ENCODE results near the gene P2RY10. TPM values are rescaled to one million over a fixed set of nuclear protein-coding genes. Genes with fewer than 3 reads are reported as not detected.
"Not testable (repeated sequence)": the region's sequence is repeated elsewhere in the genome, so short reads cannot be mapped to it uniquely, and the experiment has no call there.

P2RY10 gene
- total and polyA plus RNA-seq, 5 experiments from 2014 or later, result 34.4 to 76.5 (median 46.5) TPM

DNA sequence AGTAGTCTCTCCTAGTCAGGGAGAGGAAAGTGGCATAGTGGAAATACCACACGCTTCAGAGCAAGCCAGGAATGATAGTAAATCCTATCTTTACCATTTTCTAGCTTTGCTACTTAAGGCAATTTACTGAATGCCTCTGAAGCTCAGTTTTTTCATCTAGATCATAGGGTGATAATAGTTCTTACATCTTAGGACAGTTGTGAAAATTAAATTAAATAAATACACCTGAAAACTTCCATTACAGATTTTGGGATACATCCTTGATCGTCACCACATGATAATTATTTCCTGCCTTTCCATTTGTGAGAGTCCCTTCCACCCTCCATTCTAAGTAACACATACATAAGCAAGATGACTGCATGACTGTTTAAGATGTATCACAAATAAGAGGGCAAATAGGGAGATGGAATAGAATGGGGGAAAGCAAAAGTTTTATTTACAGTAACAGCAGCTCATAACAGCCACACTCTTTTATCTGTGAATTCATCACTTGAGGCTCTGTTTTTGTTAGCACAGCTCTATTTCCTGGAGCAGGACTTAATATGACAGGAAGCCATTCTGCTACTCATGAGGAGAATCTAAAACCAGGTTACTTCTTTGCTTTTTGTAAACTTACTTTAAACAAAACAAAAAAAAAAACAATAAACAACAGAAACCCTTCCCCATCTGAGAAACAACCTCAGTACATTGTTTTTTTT lies 13.4 kb downstream of the P2RY10 start:
- H3K27me3 Mint-ChIP-seq, result no peaks in the 10 kb centered on the region
- peaks cover 21 to 81% (median 56%) of the 10 kb centered on the region in 4 donors for H3K4me1 Mint-ChIP-seq
- peak; percentile 30 to 67 for ATAC-seq
- peak overlapping the region in 4 of 10 donors; percentile 0 to 61 (median 58) for H3K4me3 Mint-ChIP-seq
- H3K27ac Mint-ChIP-seq, result peak overlapping the region; percentile 37 to 87 (median 84)
- peaks cover 0 to 10% (median 3%) of the 10 kb centered on the region in 9 donors for H3K9me3 Mint-ChIP-seq
- peaks cover 13 to 70% (median 50%) of the 10 kb centered on the region in 3 donors for H3K36me3 Mint-ChIP-seq
- peak in 1 of 10 donors; percentile 17 for DNase-seq
- POLR2A ChIA-PET, result interaction anchor here (1.0 to 2.3 kb wide), 2 partner anchors 9 to 14 kb away, joined by 6 to 13 read pairs; partner anchors contain the start of gene P2RY10

DNA sequence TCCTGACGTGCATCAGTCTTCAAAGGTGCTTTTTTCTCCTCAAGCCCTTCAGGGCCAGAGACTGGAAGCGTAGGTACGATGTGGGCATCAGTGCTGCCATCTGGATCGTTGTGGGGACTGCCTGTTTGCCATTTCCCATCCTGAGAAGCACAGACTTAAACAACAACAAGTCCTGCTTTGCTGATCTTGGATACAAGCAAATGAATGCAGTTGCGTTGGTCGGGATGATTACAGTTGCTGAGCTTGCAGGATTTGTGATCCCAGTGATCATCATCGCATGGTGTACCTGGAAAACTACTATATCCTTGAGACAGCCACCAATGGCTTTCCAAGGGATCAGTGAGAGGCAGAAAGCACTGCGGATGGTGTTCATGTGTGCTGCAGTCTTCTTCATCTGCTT lies 15.7 kb downstream of the P2RY10 start:
- peaks cover 20 to 73% (median 50%) of the 10 kb centered on the region in 4 donors for H3K4me1 Mint-ChIP-seq
- no peak overlapping the region for H3K27ac Mint-ChIP-seq
- no peaks in the 10 kb centered on the region for H3K27me3 Mint-ChIP-seq
- peaks cover 0 to 22% (median 3%) of the 10 kb centered on the region in 9 donors for H3K9me3 Mint-ChIP-seq
- H3K4me3 Mint-ChIP-seq, result no peak overlapping the region
- POLR2A ChIA-PET, result no interaction called here
- DNase-seq, result no peak
- H3K36me3 Mint-ChIP-seq, result peaks cover 19 to 56% (median 45%) of the 10 kb centered on the region in 3 donors
- ATAC-seq, result no peak

- H3K36me3 Mint-ChIP-seq, result peaks cover 30 to 42% (median 37%) of the 10 kb centered on the region in 3 donors
- peaks cover 6 to 36% (median 17%) of the 10 kb centered on the region in 4 donors for H3K4me1 Mint-ChIP-seq
- H3K27ac Mint-ChIP-seq, result peak overlapping the region in 8 of 10 donors; percentile 31 to 76 (median 68)
- POLR2A ChIA-PET, result interaction anchor here (1.3 kb wide), 1 partner anchor 21 kb away, joined by 3 read pairs; no protein-coding TSS in a partner anchor
- no peak for DNase-seq
- no peak overlapping the region for H3K4me3 Mint-ChIP-seq
- ATAC-seq, result peak in 1 of 2 donors; percentile 35
- H3K27me3 Mint-ChIP-seq, result no peaks in the 10 kb centered on the region
- peaks cover 0 to 43% (median 9%) of the 10 kb centered on the region in 9 donors for H3K9me3 Mint-ChIP-seq
Observed at GRCh38 chrX:78964598-78964997, 19.4 kb downstream of the P2RY10 start.

- H3K4me3 Mint-ChIP-seq, result no peak overlapping the region
- H3K9me3 Mint-ChIP-seq, result peaks cover 0 to 13% (median 0%) of the 10 kb centered on the region in 9 donors
- H3K27me3 Mint-ChIP-seq, result no peaks in the 10 kb centered on the region
- peaks cover 0 to 3% (median 0%) of the 10 kb centered on the region in 3 donors for H3K36me3 Mint-ChIP-seq
- peaks cover 0 to 5% (median 2%) of the 10 kb centered on the region in 4 donors for H3K4me1 Mint-ChIP-seq
- peak overlapping the region in 1 of 10 donors; percentile 37 for H3K27ac Mint-ChIP-seq
- POLR2A ChIA-PET, result no interaction called here
- no peak for ATAC-seq
- DNase-seq, result no peak
Observed at GRCh38 chrX:78979789-78980464, 34.7 kb downstream of the P2RY10 start.

DNA sequence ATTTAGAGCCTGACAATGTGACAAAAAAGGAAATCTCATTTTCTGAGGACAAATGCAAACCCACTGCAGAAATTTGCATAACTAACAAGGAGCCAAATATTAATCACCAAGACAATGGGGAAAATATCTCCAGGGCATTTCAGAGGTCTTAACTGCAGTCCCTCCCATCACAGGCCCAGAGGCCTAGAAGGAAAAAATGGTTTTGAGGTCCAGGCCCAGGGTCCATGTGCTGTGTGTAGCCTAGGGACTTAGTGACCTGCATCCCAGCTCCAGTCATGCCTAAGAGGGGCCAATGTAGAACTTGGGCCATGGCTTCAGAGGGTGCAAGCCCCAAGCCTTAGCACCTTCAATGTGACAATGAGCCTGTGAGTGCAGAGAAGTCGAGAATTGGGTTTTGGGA lies 44.2 kb downstream of the P2RY10 start:
- Mint-ChIP-seq H3K27ac (peak overlapping the region in 1 of 10 donors; percentile 59), H3K36me3 (peaks cover 0 to 22% (median 16%) of the 10 kb centered on the region in 3 donors), H3K27me3 (no peaks in the 10 kb centered on the region), H3K4me3 (no peak overlapping the region), H3K9me3 (peaks cover 0 to 39% (median 13%) of the 10 kb centered on the region in 9 donors), H3K4me1 (peaks cover 0 to 7% (median 0%) of the 10 kb centered on the region in 4 donors)
- DNase-seq (no peak), ATAC-seq (no peak)
- POLR2A ChIA-PET, result no interaction called here

- Mint-ChIP-seq H3K27me3 (no peaks in the 10 kb centered on the region), H3K27ac (no peak overlapping the region), H3K9me3 (peaks cover 0 to 11% (median 0%) of the 10 kb centered on the region in 9 donors), H3K4me3 (peak overlapping the region in 6 of 10 donors; percentile 47 to 71 (median 52)), H3K4me1 (peaks cover 3 to 15% (median 5%) of the 10 kb centered on the region in 4 donors), H3K36me3 (peaks cover 0 to 5% (median 0%) of the 10 kb centered on the region in 3 donors)
- POLR2A ChIA-PET, result interaction anchor here (0.6 kb wide), 1 partner anchor 370 kb away, joined by 3 read pairs; no protein-coding TSS in a partner anchor
- ATAC-seq (peak; percentile 30 to 42), DNase-seq (peak in 2 of 10 donors; percentile 1 to 2)
Observed at GRCh38 chrX:78997870-78998558, 52.8 kb downstream of the P2RY10 start.

GRCh38 chrX:79007540-79007939 lies 62.3 kb downstream of the P2RY10 start:
- H3K27me3 Mint-ChIP-seq, ATAC-seq, DNase-seq, POLR2A ChIA-PET, H3K27ac Mint-ChIP-seq, H3K4me3 Mint-ChIP-seq, H3K4me1 Mint-ChIP-seq: not testable (repeated sequence)
- H3K36me3 Mint-ChIP-seq, result peaks cover 0 to 18% (median 14%) of the 10 kb centered on the region in 3 donors
- H3K9me3 Mint-ChIP-seq, result peaks cover 7 to 45% (median 17%) of the 10 kb centered on the region in 9 donors

Small RNA genes within 50 kb of the gene (microRNA-seq; reads per million reads assigned to microRNA genes)
- gene MIR4328 (ENCODE audit: borderline microRNAs expressed), result not detected

Other genes starting within 250 kb of the P2RY10 start
- gene LPAR4, start 197.7 kb upstream of the P2RY10 start, total RNA-seq, result not detected
- gene LPAR4, start 197.7 kb upstream of the P2RY10 start, polyA plus RNA-seq, result not detected
- gene GPR174, start 199.3 kb downstream of the P2RY10 start, total RNA-seq, result 10 to 100 TPM; 43.0 to 47.8 TPM
- 1 to 10 TPM; 5.1 to 8.8 (median 5.5) TPM for gene GPR174, start 199.3 kb downstream of the P2RY10 start, polyA plus RNA-seq